ENCODE results near the gene TBC1D5. TPM values are rescaled to one million over a fixed set of nuclear protein-coding genes. Genes with fewer than 3 reads are reported as not detected.

Gene TBC1D5
- total RNA-seq, 1 donor from 2014 or later: 106 TPM

DNA sequence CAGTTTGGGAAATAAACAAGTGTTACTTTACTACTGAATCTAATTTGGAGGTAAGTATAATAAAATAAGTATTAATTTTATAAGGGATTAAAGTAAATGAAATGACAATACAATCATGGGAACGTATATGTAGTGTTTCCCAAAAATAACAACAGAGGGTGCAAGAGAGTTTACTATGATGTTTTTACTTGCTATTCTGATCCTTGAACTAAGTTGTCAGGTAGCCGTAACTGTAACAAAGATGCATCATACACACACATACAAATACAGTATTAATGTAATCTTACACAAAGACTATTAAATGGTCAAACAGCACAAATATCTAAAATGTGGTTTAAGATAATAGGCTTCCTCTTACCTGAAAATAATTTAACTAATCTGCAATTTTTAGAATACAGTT, 311.4 kb downstream of the TBC1D5 start:
- H3K36me3 Mint-ChIP-seq (ENCODE audit: low read depth): peaks cover 22% of the 10 kb centered on the region
- H3K27ac Mint-ChIP-seq: no peak overlapping the region
- H3K4me3 Mint-ChIP-seq: no peak overlapping the region
- CTCF ChIA-PET: interaction anchor here (2.6 kb wide), 1 partner anchor 411 kb away, joined by 48 read pairs; no protein-coding TSS in a partner anchor
- intact Hi-C loops (cut with micrococcal nuclease): loop anchor here (1.0 to 5.0 kb wide), 3 partner anchors 216 to 958 kb away; no protein-coding TSS in a partner anchor
- H3K9me3 Mint-ChIP-seq: no peaks in the 10 kb centered on the region
- POLR2A ChIA-PET: no interaction called here
- no peak for ATAC-seq (ENCODE audit: low read depth)
- TF ChIP-seq, protein P1, sequence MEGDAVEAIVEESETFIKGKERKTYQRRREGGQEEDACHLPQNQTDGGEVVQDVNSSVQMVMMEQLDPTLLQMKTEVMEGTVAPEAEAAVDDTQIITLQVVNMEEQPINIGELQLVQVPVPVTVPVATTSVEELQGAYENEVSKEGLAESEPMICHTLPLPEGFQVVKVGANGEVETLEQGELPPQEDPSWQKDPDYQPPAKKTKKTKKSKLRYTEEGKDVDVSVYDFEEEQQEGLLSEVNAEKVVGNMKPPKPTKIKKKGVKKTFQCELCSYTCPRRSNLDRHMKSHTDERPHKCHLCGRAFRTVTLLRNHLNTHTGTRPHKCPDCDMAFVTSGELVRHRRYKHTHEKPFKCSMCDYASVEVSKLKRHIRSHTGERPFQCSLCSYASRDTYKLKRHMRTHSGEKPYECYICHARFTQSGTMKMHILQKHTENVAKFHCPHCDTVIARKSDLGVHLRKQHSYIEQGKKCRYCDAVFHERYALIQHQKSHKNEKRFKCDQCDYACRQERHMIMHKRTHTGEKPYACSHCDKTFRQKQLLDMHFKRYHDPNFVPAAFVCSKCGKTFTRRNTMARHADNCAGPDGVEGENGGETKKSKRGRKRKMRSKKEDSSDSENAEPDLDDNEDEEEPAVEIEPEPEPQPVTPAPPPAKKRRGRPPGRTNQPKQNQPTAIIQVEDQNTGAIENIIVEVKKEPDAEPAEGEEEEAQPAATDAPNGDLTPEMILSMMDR (IDR thresholded peaks at IDR 0.05): peak; percentile 23
- DNase-seq: no peak
- no peaks in the 10 kb centered on the region for H3K4me1 Mint-ChIP-seq
- H3K27me3 Mint-ChIP-seq: no peaks in the 10 kb centered on the region

DNA sequence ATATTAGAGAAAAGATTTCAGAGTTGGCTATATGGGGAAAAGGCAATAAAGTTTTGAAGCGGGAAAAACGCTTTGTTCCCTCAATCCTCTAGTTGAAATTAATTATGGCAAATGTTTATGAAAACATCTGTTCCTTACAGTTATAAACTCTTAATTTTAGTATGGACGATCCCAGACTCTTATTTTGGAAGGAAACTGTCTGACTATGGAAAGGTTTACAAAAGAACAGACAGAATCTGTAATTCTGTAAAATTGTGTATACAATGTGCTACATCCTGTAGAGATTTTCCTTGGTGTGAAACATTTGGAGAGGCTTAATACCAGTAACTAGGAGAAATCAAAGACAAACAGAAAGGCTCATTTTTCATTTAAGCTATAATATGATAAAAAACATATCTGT, 311.8 kb downstream of the TBC1D5 start:
- Mint-ChIP-seq H3K27ac (no peak overlapping the region), H3K27me3 (no peaks in the 10 kb centered on the region), H3K36me3 (ENCODE audit: low read depth) (peaks cover 18% of the 10 kb centered on the region), H3K4me3 (no peak overlapping the region), H3K4me1 (no peaks in the 10 kb centered on the region), H3K9me3 (no peaks in the 10 kb centered on the region)
- ATAC-seq (ENCODE audit: low read depth): no peak
- POLR2A ChIA-PET: no interaction called here
- CTCF ChIA-PET: interaction anchor here (1.4 to 2.6 kb wide), 3 partner anchors 17 to 411 kb away, joined by 4 to 48 read pairs (median 8); no protein-coding TSS in a partner anchor
- DNase-seq: no peak
- intact Hi-C loops (cut with micrococcal nuclease): loop anchor here (2.0 to 5.0 kb wide), 2 partner anchors 217 to 958 kb away; no protein-coding TSS in a partner anchor
- TF ChIP-seq, protein P1 (IDR thresholded peaks at IDR 0.05): no peak

DNA sequence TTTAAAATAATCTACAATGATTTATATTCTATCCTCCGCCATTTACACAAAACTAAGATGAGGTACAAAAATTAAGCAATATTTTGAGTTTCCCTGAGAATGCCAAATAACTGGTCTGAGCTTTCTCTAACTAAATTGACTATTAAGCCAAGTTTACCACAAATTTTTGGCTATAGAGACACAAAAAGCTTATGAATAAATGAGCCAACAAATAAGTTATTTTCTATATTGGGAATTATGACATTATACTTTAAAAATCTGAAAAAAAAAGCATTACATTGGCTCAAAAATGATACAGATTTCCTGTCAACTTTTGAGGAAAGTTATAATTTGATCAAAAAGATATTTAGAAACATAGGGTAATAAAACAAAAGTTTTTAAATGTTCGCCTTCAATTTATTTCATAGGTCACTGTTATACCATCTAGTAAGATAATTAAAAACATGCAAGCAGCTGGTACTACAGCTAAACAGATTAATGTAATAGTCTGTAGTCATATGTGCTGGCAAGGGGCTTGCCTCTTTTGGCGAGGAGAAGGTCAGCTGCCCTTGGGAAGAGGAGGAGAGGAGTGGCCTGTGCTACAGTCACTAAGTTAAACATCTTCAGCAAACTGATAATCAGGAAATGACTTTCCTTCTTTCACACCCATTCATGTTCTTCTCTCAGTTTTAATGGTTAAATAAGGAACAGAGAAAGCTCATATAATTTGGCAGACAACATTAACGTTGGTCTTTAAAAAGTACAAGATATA, 318.5 kb downstream of the TBC1D5 start:
- intact Hi-C loops (cut with micrococcal nuclease): no loop called here
- CTCF ChIA-PET: interaction anchor here (1.1 to 2.3 kb wide), 3 partner anchors 10 to 166 kb away, joined by 3 to 9 read pairs (median 3); no protein-coding TSS in a partner anchor
- no peaks in the 10 kb centered on the region for H3K4me1 Mint-ChIP-seq
- DNase-seq (no peak), ATAC-seq (ENCODE audit: low read depth) (no peak)
- H3K4me3 Mint-ChIP-seq: no peak overlapping the region
- TF ChIP-seq, protein P1 (IDR thresholded peaks at IDR 0.05): no peak
- H3K36me3 Mint-ChIP-seq (ENCODE audit: low read depth): peaks cover 17% of the 10 kb centered on the region
- POLR2A ChIA-PET: no interaction called here
- H3K27me3 Mint-ChIP-seq: no peaks in the 10 kb centered on the region
- no peak overlapping the region for H3K27ac Mint-ChIP-seq
- no peaks in the 10 kb centered on the region for H3K9me3 Mint-ChIP-seq

DNA sequence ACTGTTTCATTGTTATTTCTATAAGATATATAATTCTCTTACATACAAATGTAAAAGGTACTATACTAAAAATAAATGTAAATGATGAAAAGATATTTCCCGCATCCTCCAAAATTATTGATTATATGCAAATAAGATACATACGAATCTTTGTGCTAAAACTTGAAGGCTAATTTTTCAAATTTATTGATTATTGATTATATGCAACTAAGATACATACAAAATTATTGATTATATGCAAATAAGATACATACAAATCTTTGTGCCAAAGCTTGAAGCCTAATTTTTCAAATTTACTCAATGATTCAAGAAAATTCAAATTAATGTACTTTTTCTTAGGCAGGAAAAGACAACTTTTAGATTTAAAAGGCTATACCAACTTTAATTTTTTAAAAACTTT, 319.8 kb downstream of the TBC1D5 start:
- Mint-ChIP-seq H3K4me3 (no peak overlapping the region), H3K27ac (no peak overlapping the region), H3K27me3 (no peaks in the 10 kb centered on the region), H3K9me3 (no peaks in the 10 kb centered on the region), H3K36me3 (ENCODE audit: low read depth) (peaks cover 18% of the 10 kb centered on the region), H3K4me1 (no peaks in the 10 kb centered on the region)
- no peak for ATAC-seq (ENCODE audit: low read depth)
- DNase-seq: no peak
- TF ChIP-seq, protein P1 (IDR thresholded peaks at IDR 0.05): no peak
- intact Hi-C loops (cut with micrococcal nuclease): no loop called here
- ChIA-PET POLR2A (no interaction called here), CTCF (interaction anchor here (1.4 to 2.3 kb wide), 2 partner anchors 9 to 419 kb away, joined by 4 to 9 read pairs; no protein-coding TSS in a partner anchor)

- intact Hi-C loops (cut with micrococcal nuclease): no loop called here
- ATAC-seq (ENCODE audit: low read depth): no peak
- ChIA-PET CTCF (no interaction called here), POLR2A (no interaction called here)
- Mint-ChIP-seq H3K36me3 (ENCODE audit: low read depth) (peaks cover 19% of the 10 kb centered on the region), H3K4me1 (no peaks in the 10 kb centered on the region), H3K27me3 (no peaks in the 10 kb centered on the region), H3K4me3 (no peak overlapping the region), H3K9me3 (no peaks in the 10 kb centered on the region), H3K27ac (no peak overlapping the region)
- TF ChIP-seq, protein P1 (IDR thresholded peaks at IDR 0.05): no peak
- DNase-seq: no peak
Observed at GRCh38 chr3:17420668-17421067, 321.8 kb downstream of the TBC1D5 start.

All from activated B cell treated with CpG ODN at 0.5 μM for 24 hours (primary cell).